Activated B cell treated with CpG ODN at 0.5 μM for 24 hours (primary cell): Measurements from ENCODE around the gene PEX3. TPM values are rescaled to one million over a fixed set of nuclear protein-coding genes. Genes with fewer than 3 reads are reported as not detected.

Experiments used
- ATAC-seq: fragments of 200-7000 bp; cut with Tn5 transposase; one replicate; pipeline ENCODE4 v1.10.0; 2021; ENCODE audit warnings: low read depth, mild to moderate bottlenecking, moderate library complexity
- CTCF ChIA-PET: fragments of 350-600 bp; sonication (Branson Sonifier 250); formaldehyde crosslinking; loops from one replicate; lab custom pipeline; 2021; ENCODE audit warnings: antibody characterized with exemption; lab: Charles Lee
- POLR2A ChIA-PET: fragments of 350-600 bp; sonication (Branson Sonifier 250); formaldehyde crosslinking; loops from one replicate; lab custom pipeline; 2021; ENCODE audit warnings: antibody characterized with exemption; lab: Charles Lee
- DNase-seq: peaks from one replicate; pipeline ENCODE4 v3.0.0; 2022
- H3K27ac Mint-ChIP-seq: one replicate; pipeline ENCODE4 v1.8.0; 2020; ENCODE audit warnings: mixed read lengths
- H3K27me3 Mint-ChIP-seq: one replicate; pipeline ENCODE4 v1.8.0; 2021; ENCODE audit warnings: mixed read lengths
- H3K36me3 Mint-ChIP-seq: one replicate; pipeline ENCODE4 v1.8.0; 2021; ENCODE audit warnings: low read depth, mixed read lengths
- H3K4me1 Mint-ChIP-seq: one replicate; pipeline ENCODE4 v1.8.0; 2021; ENCODE audit warnings: mixed read lengths
- H3K4me3 Mint-ChIP-seq: one replicate; pipeline ENCODE4 v1.8.0; 2020; ENCODE audit warnings: mild to moderate bottlenecking, mixed read lengths
- H3K9me3 Mint-ChIP-seq: one replicate; pipeline ENCODE4 v1.8.0; 2020; ENCODE audit warnings: mixed read lengths
- CTCF ChIP-seq: fragments of 200-600 bp; IDR thresholded peaks from one replicate; pipeline ENCODE4 v1.8.0; 2022; ENCODE audit warnings: antibody characterized with exemption, mild to moderate bottlenecking
- intact Hi-C: fragments of 100-400 bp; cut with micrococcal nuclease; formaldehyde crosslinking; loops from one replicate; pipeline ENCODE4 v1.15.1; 2024
- total RNA-seq: library from RNA; stranded (reverse); gene quantifications from 2 replicates; pipeline ENCODE4 v1.2.3, GENCODE V29; 2022

Gene PEX3
- total RNA-seq, 1 donor from 2014 or later, result 26.5 TPM

GRCh38 chr6:143405373-143406154 lies 45.0 kb upstream of the PEX3 start:
- H3K9me3 Mint-ChIP-seq, result no peaks in the 10 kb centered on the region
- intact Hi-C loops, result no loop called here
- no peaks in the 10 kb centered on the region for H3K36me3 Mint-ChIP-seq
- no peak for TF ChIP-seq CTCF
- no peak overlapping the region for H3K27ac Mint-ChIP-seq
- CTCF ChIA-PET, result no interaction called here
- DNase-seq (no peak), ATAC-seq (no peak)
- POLR2A ChIA-PET, result no interaction called here
- H3K4me1 Mint-ChIP-seq, result peaks cover 13% of the 10 kb centered on the region
- no peak overlapping the region for H3K4me3 Mint-ChIP-seq
- H3K27me3 Mint-ChIP-seq, result no peaks in the 10 kb centered on the region

- no peak for TF ChIP-seq CTCF
- Mint-ChIP-seq H3K27me3 (no peaks in the 10 kb centered on the region), H3K4me1 (peaks cover 7% of the 10 kb centered on the region), H3K9me3 (no peaks in the 10 kb centered on the region), H3K36me3 (no peaks in the 10 kb centered on the region), H3K27ac (no peak overlapping the region), H3K4me3 (no peak overlapping the region)
- ChIA-PET CTCF (no interaction called here), POLR2A (no interaction called here)
- intact Hi-C loops, result no loop called here
- DNase-seq (no peak), ATAC-seq (no peak)
Measured at GRCh38 chr6:143406673-143407072, 43.9 kb upstream of the PEX3 start.

- Mint-ChIP-seq H3K9me3 (no peaks in the 10 kb centered on the region), H3K27ac (no peak overlapping the region), H3K4me1 (peaks cover 7% of the 10 kb centered on the region), H3K36me3 (no peaks in the 10 kb centered on the region), H3K4me3 (no peak overlapping the region), H3K27me3 (no peaks in the 10 kb centered on the region)
- intact Hi-C loops, result no loop called here
- ATAC-seq (no peak), DNase-seq (no peak)
- no peak for TF ChIP-seq CTCF
- ChIA-PET CTCF (no interaction called here), POLR2A (no interaction called here)
Measured at GRCh38 chr6:143408151-143408786, 42.3 kb upstream of the PEX3 start.

DNA sequence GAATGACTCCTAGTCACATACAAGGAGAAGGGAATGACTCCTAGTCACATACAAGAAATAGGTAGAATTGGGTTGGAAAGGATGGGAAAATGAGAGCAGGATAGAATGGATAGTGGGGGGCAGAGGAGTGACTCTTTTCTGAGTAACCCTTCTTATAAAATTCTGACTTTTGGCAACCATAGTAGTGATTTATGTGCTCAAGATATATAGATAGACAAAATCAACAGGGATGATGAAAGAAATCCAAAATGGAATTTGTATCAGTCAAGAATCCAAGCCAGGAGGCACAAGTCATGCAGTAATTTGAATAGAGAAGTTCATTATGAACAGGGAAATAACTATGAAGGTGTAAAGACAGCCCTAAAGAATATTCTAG lies 41.8 kb upstream of the PEX3 start:
- Mint-ChIP-seq H3K4me1 (peaks cover 7% of the 10 kb centered on the region), H3K9me3 (no peaks in the 10 kb centered on the region), H3K27ac (no peak overlapping the region), H3K27me3 (no peaks in the 10 kb centered on the region), H3K4me3 (no peak overlapping the region), H3K36me3 (no peaks in the 10 kb centered on the region)
- intact Hi-C loops, result no loop called here
- ChIA-PET POLR2A (no interaction called here), CTCF (no interaction called here)
- DNase-seq (no peak), ATAC-seq (no peak)
- TF ChIP-seq CTCF, result no peak

GRCh38 chr6:143410859-143411270 lies 39.7 kb upstream of the PEX3 start:
- ATAC-seq (no peak), DNase-seq (no peak)
- Mint-ChIP-seq H3K27me3 (no peaks in the 10 kb centered on the region), H3K4me3 (no peak overlapping the region), H3K9me3 (no peaks in the 10 kb centered on the region), H3K36me3 (no peaks in the 10 kb centered on the region), H3K4me1 (peaks cover 7% of the 10 kb centered on the region), H3K27ac (no peak overlapping the region)
- ChIA-PET CTCF (no interaction called here), POLR2A (no interaction called here)
- TF ChIP-seq CTCF, result no peak
- intact Hi-C loops, result no loop called here
